HS-5 (cell line): Measurements from ENCODE around the gene ALS2.
A peak's percentile ranks its signal among the peaks of the same experiment; 100 is the strongest.
"Not testable (repeated sequence)": the region's sequence is repeated elsewhere in the genome, so short reads cannot be mapped to it uniquely, and the experiment has no call there.

Experiments
- DNase-seq: peaks from one replicate; pipeline ENCODE4 v3.0.0-alpha.2; 2012; ENCODE audit warnings: low read depth

The ALS2 gene

DNA sequence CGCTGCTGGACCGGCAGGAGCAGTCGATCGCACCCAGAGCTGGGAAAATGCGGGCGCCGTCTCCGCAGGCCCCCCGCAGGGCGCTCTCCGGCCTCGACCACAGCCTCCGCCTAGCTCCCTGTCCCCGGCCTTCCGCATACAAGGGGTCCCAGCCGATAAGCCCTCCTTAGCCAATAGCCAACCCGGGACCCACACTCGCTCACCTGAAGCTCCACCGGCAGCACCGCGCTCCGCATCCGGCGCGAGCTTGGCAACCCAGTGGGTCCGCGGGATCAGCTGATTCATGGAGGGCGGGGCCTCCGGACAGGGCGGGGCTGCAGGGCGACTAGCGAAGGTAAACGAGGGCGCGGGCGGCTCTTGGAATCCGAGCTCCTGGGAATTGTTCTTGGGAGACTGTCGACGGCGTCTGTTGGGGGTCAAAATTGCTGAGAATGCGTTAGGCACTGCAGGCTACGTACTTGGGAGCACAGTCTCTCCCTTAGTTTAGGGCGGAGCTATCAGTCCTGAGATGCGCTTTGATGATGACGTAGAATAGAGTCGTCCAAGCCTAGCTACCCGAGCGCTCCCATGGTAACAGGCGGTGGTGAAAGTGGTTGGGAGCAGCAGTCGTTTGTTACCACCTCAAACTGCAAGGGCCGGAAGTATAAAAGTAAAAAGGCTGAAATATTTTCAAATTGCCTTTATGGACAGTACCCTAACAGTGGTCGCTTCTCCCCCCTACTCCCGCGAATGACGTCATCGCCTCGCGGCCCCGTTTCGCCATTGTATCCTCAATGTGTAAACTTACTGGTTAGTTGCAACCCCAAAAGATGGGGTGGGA is at the start of gene ALS2:
ALS2 (minus strand) TSS at position 260 of the 820 bp plus-strand sequence. CDS start 12,048 bp downstream, outside the sequence.
- DNase-seq = peak; percentile 98

DNA sequence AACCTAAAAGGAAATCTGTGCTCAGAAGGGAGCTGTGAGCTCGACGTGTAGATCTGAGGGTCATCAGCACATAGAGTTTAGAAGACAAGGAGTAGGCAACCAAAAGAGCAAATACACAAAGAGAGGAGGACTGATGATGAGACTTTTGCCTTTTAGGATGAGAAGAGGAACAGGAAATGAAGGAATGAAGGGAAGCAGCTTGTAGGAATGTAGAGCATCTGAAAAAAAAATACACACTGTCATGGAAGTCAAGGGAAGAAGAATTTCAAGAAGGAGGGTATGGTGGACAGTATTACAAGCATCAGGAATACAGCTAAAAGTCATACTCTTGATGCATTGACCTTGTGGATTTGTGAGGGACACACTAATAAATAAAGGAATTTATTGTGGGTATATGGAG is 47.5 kb upstream of the ALS2 start:
- DNase-seq = no peak

DNA sequence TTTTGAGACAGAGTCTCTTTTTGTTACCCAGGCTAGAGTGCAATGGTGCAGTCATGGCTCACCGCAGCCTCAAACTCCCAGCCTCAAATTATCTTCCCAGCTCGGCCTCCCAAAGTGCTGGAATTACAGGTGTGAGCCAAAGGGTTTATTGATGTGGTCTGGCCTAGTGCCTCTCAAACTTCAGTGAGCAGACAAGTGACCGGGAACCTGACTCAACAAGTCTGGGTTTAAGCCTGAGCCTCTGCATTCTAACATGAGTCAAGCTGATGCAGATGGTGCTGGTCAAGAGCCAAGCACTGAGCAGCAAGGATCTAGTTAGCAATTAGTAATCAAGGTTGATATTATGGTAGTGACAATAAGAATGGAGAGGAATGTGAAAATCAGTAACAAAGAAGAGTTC is 46.9 kb upstream of the ALS2 start:
- no peak for DNase-seq

DNA sequence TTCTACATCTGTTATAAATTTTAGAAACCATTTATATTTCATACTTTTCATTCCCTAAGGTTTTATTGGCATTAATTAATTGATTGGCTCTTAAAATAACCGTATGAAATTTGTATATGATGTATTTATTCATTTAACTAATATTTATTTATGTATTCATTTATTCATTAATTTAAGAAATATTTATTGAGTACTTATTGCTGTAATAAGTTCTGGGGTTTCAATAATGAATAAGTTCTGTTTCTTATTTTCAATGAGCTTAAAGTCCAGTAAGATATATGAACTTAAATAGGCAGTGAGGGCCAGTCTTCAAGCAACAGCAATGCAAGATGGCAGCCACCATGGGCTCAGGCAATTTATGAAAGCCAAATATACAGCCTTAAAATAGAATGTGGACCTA is 43.5 kb upstream of the ALS2 start:
- no peak for DNase-seq

DNA sequence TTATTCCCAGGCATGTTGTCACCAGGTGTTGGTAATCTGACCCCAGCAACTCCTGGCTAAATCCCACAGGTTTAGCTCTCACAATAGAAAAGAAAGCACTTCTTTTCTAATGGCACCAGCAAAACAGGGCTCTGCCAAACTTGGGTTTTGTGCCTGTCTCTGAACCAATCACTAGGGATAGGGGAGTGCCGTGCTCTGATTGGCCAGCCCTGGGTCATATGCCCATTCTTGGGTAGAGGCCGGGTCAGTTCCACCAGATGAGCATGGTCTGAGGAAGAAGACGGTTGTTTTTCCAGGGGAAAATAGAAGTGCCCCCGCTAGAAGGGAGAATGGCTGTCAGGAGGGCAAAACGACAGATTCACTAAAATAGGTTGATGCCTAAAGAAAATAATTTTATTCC is 40.3 kb upstream of the ALS2 start:
- DNase-seq = no peak

DNA sequence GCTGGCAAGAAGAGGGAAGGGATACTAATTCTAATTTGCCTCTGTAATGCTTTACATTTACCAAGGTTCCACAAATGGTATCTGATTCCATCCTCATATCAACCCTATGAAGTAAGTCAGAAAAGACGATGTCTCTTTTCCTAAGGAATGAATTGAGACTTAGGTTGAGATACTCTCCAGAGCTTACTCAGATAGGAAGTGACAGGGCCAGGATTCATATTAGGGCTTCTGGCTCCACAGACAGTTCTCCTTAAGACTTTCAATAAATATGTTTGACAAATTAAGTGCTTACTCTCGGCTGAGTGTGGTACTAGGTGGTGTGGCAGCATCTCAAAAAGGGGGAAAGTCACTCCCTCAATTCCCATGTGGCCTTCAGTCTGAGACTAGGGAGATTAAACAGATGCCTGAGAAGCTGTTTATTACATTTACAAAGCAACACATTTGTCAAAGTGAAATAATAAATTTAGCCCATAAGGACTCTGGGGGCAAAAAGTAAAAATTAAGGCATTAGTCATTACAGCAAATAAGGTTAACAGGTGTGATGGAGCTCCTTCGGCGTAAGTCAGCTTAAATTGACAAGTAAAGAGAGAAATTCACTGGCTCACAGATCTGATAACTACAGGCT is 39.8 kb upstream of the ALS2 start:
- DNase-seq = no peak

GRCh38 chr2:201816657-201817575 is 36.2 kb upstream of the ALS2 start:
- no peak for DNase-seq

DNA sequence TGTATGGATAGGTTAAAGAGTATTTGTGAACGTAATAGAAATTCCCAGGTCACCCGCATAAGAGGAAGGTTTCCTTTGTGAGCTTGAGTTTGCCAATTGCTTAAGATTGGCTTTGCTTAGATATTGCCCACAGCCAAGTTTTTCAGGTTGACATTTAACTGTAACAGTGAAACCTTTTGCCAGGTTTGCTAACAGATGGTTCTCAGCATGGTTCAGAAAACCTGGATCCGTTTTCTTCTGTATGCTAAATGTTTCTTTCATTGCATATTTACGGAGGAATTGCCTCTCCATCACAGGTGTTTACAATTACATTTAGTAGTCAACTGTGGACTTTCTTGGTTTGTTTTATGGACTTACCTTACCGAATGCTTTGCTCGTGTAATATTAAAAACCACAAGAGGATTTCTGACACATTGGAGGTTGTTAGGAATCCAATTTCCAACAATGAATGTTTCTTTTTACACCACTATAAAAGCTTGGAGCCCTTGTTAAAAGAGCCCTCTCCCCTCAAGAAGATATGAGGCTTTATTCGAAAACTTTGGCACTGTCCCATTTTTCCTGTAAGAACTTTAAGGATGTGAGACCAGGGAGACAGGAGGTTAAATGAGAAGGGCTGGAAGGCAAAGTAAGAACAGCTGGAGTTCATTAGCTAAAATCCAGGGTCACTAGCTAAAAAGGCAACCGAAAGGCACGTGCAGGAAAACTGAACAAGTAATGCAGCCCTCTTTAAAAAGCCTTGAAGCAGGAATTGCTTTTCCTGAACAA is 33.4 kb upstream of the ALS2 start:
- DNase-seq = no peak

GRCh38 chr2:201810604-201811003 is 29.9 kb upstream of the ALS2 start:
- DNase-seq = not testable (repeated sequence)

- no peak for DNase-seq
These were observed 28.9 kb upstream of the ALS2 start for GRCh38 chr2:201809633-201810032.

- no peak for DNase-seq
These were observed 27.3 kb upstream of the ALS2 start for GRCh38 chr2:201808027-201808426.

GRCh38 chr2:201807452-201807999 is 26.8 kb upstream of the ALS2 start:
- DNase-seq = no peak

DNA sequence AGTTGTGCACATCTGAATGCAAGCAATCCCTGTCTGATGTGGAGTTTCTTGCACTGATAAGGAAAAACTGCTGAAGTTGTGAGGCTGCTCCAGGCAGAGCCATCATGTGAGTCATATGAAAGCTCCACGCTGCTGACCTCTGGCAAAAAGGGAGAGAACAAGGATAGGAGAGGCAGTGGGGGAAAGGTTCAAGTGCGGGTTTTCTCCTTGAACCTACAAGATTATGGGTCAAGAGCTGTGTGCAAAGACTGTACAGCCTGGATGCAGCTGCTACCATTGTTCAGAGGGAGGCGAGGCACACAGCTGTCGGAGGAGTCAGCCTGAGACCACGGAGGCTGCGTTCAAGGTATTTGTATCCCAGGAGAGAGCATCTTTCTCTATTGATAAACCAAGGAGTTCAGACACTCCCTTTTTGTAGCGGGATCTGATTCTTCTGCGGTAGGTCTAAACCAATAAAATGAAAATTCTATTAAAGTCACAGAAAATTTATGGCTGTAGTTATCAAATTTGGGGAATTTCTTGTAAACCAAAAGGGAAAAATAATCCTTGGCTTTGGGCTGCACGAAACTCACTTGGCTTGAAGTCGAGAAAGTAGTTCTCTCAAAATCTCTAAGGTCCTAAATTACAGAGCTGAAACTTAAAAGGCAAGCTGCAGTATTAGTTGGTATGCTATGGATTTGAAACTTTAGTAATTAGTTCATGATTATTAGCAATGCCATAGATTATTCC is 25.9 kb upstream of the ALS2 start, which contains the start of gene CDK15:
CDK15 (plus strand) TSS at position 96 of the 729 bp plus-strand sequence; CDS start at position 224, 128 bp downstream.
- DNase-seq = no peak

DNA sequence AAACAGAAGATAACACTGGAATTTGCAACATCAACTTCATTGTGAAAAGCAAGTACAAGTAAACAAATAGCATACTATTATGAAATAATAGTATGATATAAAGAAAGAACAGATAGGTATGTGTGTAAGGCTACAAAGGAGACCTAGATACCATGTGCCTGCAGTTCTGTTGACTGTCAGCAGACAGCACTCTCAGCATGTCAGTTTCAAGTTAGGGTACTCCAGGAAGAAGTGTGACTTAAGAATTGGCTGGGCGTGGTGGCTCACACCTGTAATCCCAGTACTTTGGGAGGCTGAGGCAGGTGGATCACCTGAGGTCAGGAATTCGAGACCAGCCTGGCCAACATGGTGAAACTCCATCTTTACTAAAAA is 18.2 kb upstream of the ALS2 start:
- DNase-seq = not testable (repeated sequence)

GRCh38 chr2:201798252-201798913 is 17.6 kb upstream of the ALS2 start:
- peak; percentile 97 for DNase-seq

DNA sequence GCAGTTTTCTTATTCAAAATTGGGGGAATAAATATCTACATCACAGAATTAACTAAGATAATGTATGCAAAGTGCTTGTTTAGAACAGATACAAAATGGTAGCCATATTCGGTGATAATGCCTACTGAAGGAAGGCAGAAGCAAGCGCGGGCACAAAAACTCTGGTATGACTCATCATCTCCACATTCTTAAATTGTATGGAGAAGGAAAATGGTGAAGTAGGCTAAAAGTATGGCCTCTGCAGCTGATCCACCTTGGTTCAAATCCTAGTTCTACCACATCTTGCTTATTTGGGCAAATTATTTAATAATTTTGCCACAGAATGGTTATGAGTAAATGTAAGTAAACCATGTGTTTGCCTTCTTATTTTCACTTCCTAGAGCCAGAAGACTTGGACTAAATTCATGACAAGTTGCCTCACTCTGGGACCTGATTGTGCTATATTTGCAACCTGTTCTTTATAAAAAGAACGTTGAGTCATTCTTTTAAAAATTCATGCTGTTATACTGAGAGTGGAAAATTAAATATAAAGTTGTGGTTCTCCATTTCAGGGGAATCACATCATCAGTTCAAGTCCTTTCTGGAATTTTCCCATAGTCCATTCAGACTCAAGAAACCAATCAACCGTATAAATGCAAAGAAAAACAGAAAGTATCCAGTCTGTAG is 16.6 kb upstream of the ALS2 start:
- no peak for DNase-seq

- DNase-seq = no peak
These were observed 15.7 kb upstream of the ALS2 start for GRCh38 chr2:201796478-201796865.

DNA sequence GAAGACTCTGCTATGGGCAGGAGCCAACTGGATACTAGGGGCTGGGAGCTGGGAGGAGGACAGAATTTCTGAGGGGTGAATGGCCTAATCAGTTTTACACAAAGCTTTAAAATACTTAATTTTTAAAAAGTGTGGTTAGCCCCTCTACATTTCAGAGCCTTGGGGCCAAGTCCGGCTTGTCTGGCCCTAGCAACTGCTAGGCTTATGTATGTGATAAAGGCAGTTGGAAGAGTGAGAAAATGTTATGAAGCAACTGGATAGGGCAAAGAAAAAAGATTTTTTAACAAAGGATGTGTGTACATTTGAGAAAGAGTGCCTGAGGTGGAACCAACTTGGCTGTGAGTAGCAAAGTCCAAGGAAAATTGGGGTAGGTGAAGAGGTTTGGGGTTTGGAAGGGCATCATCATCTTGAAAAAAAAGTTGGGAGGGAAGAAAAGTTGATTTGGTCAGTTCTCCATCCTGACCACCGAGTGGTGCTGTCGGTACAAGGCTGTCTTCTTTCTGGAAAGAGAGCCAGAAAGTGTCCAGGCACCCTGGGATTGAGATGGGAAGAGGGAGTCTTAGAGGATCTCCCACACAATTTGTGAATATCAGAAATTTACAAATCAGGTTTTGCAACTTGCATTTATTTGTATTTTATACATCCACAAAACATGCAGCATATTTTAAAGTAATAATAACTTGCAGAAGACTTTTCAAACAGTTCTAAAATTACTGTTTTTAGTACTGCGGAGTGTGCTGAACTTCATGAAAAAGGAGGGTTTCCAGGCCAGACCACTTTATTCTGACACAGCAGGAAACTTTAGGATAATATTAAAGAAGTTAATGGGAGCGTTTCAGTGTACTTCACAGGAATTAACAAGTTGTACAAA is 15.1 kb upstream of the ALS2 start:
- no peak for DNase-seq

DNA sequence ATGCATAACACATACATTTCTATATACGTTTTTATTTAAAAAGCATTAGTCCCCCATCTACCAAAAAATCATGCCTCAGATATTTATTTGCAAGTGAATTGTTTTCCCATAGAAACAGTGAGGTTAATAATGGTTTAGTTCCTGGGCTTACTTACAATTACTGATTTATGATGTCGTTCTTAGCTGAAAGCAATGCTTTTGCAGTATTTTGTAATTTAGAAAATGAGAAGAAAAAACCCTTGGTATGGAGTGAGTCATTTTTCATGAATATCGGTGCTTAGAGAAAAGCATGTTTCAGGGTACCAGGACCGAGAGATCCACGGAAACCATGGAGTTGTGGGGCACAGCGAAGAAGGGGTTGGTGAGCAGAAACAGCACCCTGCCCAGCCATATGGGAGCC is 13.6 kb upstream of the ALS2 start:
- no peak for DNase-seq
